Neural cell (in vitro differentiated cells): ENCODE results near the gene ZNF789. TPM values are rescaled to one million over a fixed set of nuclear protein-coding genes. Genes with fewer than 3 reads are reported as not detected.

Experiments
- H2AFZ ChIP-seq: fragments of 200-600, 300-800 bp; sonication (generic), shearing (Covaris generic); 2 replicates; pipeline ENCODE4 v1.6.0; 2014; ENCODE audit warnings: low read depth, mild to moderate bottlenecking, antibody characterized with exemption, low read length, moderate library complexity
- H3F3A ChIP-seq: fragments of 200-600 bp; shearing (Covaris generic); 2 replicates; pipeline ENCODE4 v1.6.1; 2016; ENCODE audit warnings: mild to moderate bottlenecking, moderate library complexity, mixed read lengths, antibody characterized with exemption, low read length; ENCODE audit not compliant: insufficient read depth, poor library complexity, severe bottlenecking
- H3K27ac ChIP-seq: fragments of 200-600, 300-800 bp; sonication (generic), shearing (Covaris generic); 2 replicates; pipeline ENCODE4 v1.5.1; 2014; ENCODE audit warnings: mild to moderate bottlenecking, low read length, moderate library complexity
- H3K27me3 ChIP-seq: fragments of 300-800, 200-600 bp; sonication (generic), shearing (Covaris generic); 2 replicates; pipeline ENCODE4 v1.6.0; 2014; ENCODE audit warnings: mild to moderate bottlenecking, low read depth, low read length, moderate library complexity; ENCODE audit not compliant: insufficient read depth
- H3K36me3 ChIP-seq: fragments of 300-800, 200-600 bp; sonication (generic), shearing (Covaris generic); 2 replicates; pipeline ENCODE4 v1.5.1; 2014; ENCODE audit warnings: mild to moderate bottlenecking, antibody characterized with exemption, low read length, moderate library complexity; ENCODE audit not compliant: insufficient read depth
- H3K4me2 ChIP-seq: fragments of 300-800, 200-600 bp; sonication (generic), shearing (Covaris generic); 2 replicates; pipeline ENCODE4 v1.6.0; 2014; ENCODE audit warnings: mild to moderate bottlenecking, low read length
- H3K4me3 ChIP-seq: fragments of 300-800, 200-600 bp; sonication (generic), shearing (Covaris generic); 2 replicates; pipeline ENCODE4 v1.5.1; 2014; ENCODE audit warnings: mild to moderate bottlenecking, low read length, moderate library complexity
- H3K79me2 ChIP-seq: fragments of 200-600 bp; shearing (Covaris generic); replicated peaks from 2 replicates; pipeline ENCODE4 v1.6.0; 2014; ENCODE audit warnings: mild to moderate bottlenecking, low read length, moderate library complexity; ENCODE audit not compliant: insufficient read depth
- H3K9ac ChIP-seq: fragments of 300-800, 200-600 bp; sonication (generic), shearing (Covaris generic); 2 replicates; pipeline ENCODE4 v1.6.1; 2016; ENCODE audit warnings: mild to moderate bottlenecking, low read length, mixed read lengths
- H3K9me2 ChIP-seq: fragments of 200-600 bp; shearing (Covaris generic); 2 replicates; pipeline ENCODE4 v1.6.1; 2016; ENCODE audit warnings: mild to moderate bottlenecking, low read length, mixed read lengths; ENCODE audit not compliant: insufficient read depth
- H3K9me3 ChIP-seq: fragments of 200-600, 300-800 bp; sonication (generic), shearing (Covaris generic); 2 replicates; pipeline ENCODE4 v1.6.1; 2016; ENCODE audit warnings: mild to moderate bottlenecking, mixed run types, low read length, moderate library complexity, mixed read lengths
- H4K20me1 ChIP-seq: fragments of 200-600 bp; shearing (Covaris generic); 2 replicates; pipeline ENCODE4 v1.6.1; 2016; ENCODE audit warnings: mild to moderate bottlenecking, mixed run types; ENCODE audit not compliant: insufficient read depth
- CTCF ChIP-seq: fragments of 450-650 bp; IDR thresholded peaks from 2 replicates; pipeline ENCODE4 v1.5.1; 2014; ENCODE audit warnings: antibody characterized with exemption, mild to moderate bottlenecking, moderate library complexity; ENCODE audit not compliant: poor library complexity, severe bottlenecking
- EP300 ChIP-seq: fragments of 450-650 bp; conservative IDR thresholded peaks from 2 replicates; pipeline ENCODE4 v1.6.1; 2014; ENCODE audit warnings: antibody characterized with exemption, mild to moderate bottlenecking, moderate library complexity; ENCODE audit not compliant: poor library complexity, severe bottlenecking
- EZH2 ChIP-seq: fragments of 200-600, 300-800 bp; shearing (Covaris generic), sonication (generic); IDR thresholded peaks from 2 replicates; pipeline ENCODE4 v1.6.1; 2014; ENCODE audit warnings: antibody characterized with exemption, low read length, borderline replicate concordance, mild to moderate bottlenecking; ENCODE audit not compliant: insufficient read depth, poor library complexity, severe bottlenecking
- MXI1 ChIP-seq: fragments of 450-650 bp; conservative IDR thresholded peaks from 2 replicates; pipeline ENCODE4 v1.6.1; 2014; ENCODE audit warnings: antibody characterized with exemption, mild to moderate bottlenecking; ENCODE audit not compliant: poor library complexity, severe bottlenecking
- POLR2AphosphoS5 ChIP-seq: IDR thresholded peaks from 2 replicates; pipeline ENCODE4 v1.6.1; 2012
- RAD21 ChIP-seq: fragments of 450-650 bp; conservative IDR thresholded peaks from 2 replicates; pipeline ENCODE4 v1.6.1; 2014; ENCODE audit warnings: antibody characterized with exemption, mild to moderate bottlenecking, moderate library complexity
- REST ChIP-seq: IDR thresholded peaks from 2 replicates; pipeline ENCODE4 v1.6.1; 2012; ENCODE audit warnings: borderline replicate concordance
- SMC3 ChIP-seq: fragments of 450-650 bp; conservative IDR thresholded peaks from 2 replicates; pipeline ENCODE4 v1.6.1; 2014; ENCODE audit warnings: antibody characterized with exemption, mild to moderate bottlenecking, moderate library complexity; ENCODE audit not compliant: poor library complexity
- TAF1 ChIP-seq: IDR thresholded peaks from 2 replicates; pipeline ENCODE4 v1.6.1; 2012; ENCODE audit warnings: low read depth
- polyA plus RNA-seq: library from polyadenylated mRNA; depleted of rRNA; stranded (reverse); fragments of >200 nt; gene quantifications from 2 replicates; pipeline ENCODE4 v1.2.3, GENCODE V29; 2014

Gene ZNF789
- polyA plus RNA-seq, 1 donor from 2014 or later, result 49.9 TPM

GRCh38 chr7:99476107-99476506, 3.4 kb downstream of the ZNF789 start:
- no peaks in the 10 kb centered on the region for H3F3A ChIP-seq
- H3K9ac ChIP-seq, result no peak overlapping the region
- no peaks in the 10 kb centered on the region for H3K27me3 ChIP-seq
- no peak overlapping the region for H3K27ac ChIP-seq
- H3K9me3 ChIP-seq, result no peaks in the 10 kb centered on the region
- H3K4me2 ChIP-seq, result no peak overlapping the region
- H3K9me2 ChIP-seq, result no peaks in the 10 kb centered on the region
- no peak overlapping the region for H3K4me3 ChIP-seq
- no peak overlapping the region for H2AFZ ChIP-seq
- H3K79me2 ChIP-seq, result peaks cover 38% of the 10 kb centered on the region
- TF ChIP-seq RAD21 (no peak), EZH2 (no peak), TAF1 (no peak), SMC3 (no peak), EP300 (no peak), MXI1 (no peak), REST (no peak), POLR2AphosphoS5 (no peak), CTCF (no peak)
- H3K36me3 ChIP-seq, result no peaks in the 10 kb centered on the region
- H4K20me1 ChIP-seq, result no peaks in the 10 kb centered on the region

- H3F3A ChIP-seq, result no peaks in the 10 kb centered on the region
- no peak overlapping the region for H3K4me3 ChIP-seq
- TF ChIP-seq MXI1 (no peak), POLR2AphosphoS5 (no peak), CTCF (no peak), EP300 (no peak), SMC3 (no peak), RAD21 (no peak), TAF1 (no peak), EZH2 (no peak), REST (no peak)
- peaks cover 7% of the 10 kb centered on the region for H3K36me3 ChIP-seq
- no peak overlapping the region for H3K4me2 ChIP-seq
- H4K20me1 ChIP-seq, result no peaks in the 10 kb centered on the region
- no peaks in the 10 kb centered on the region for H3K9me3 ChIP-seq
- no peak overlapping the region for H2AFZ ChIP-seq
- H3K27me3 ChIP-seq, result no peaks in the 10 kb centered on the region
- no peak overlapping the region for H3K9ac ChIP-seq
- no peak overlapping the region for H3K27ac ChIP-seq
- no peaks in the 10 kb centered on the region for H3K9me2 ChIP-seq
- peaks cover 29% of the 10 kb centered on the region for H3K79me2 ChIP-seq
Measured at GRCh38 chr7:99478464-99479440, 6.1 kb downstream of the ZNF789 start.
